RWPE2 (cell line): ENCODE results near the gene SLC25A48.

Experiments used
- ATAC-seq: fragments of 200-7000 bp; cut with Tn5 transposase; 3 replicates; pipeline ENCODE4 v1.9.1; 2021; ENCODE audit warnings: low read depth
- DNase-seq: peaks from one replicate; pipeline ENCODE4 v3.0.0-alpha.2; 2020; ENCODE audit warnings: low spot score
- H3K27ac ChIP-seq: fragments of 450-650 bp; 2 replicates; pipeline ENCODE4 v1.5.1; 2017; ENCODE audit warnings: mild to moderate bottlenecking; ENCODE audit not compliant: poor library complexity, severe bottlenecking
- H3K27me3 ChIP-seq: fragments of 250-450 bp; sonication (Bioruptor Pico); 2 replicates; pipeline ENCODE4 v1.5.1; 2021; ENCODE audit warnings: mild to moderate bottlenecking, moderate library complexity; ENCODE audit not compliant: insufficient read depth, poor library complexity, severe bottlenecking
- H3K36me3 ChIP-seq: fragments of 250-450 bp; sonication (Bioruptor Pico); 2 replicates; pipeline ENCODE4 v1.5.1; 2020; ENCODE audit warnings: low read depth, mild to moderate bottlenecking, moderate library complexity
- H3K4me1 ChIP-seq: fragments of 250-450 bp; sonication (Bioruptor Pico); 2 replicates; pipeline ENCODE4 v1.5.1; 2021; ENCODE audit warnings: mild to moderate bottlenecking, moderate library complexity; ENCODE audit not compliant: insufficient read depth, poor library complexity, severe bottlenecking
- H3K4me3 ChIP-seq: fragments of 250-450 bp; sonication (Bioruptor Pico); 2 replicates; pipeline ENCODE4 v1.5.1; 2021; ENCODE audit warnings: mild to moderate bottlenecking, moderate library complexity; ENCODE audit not compliant: severe bottlenecking
- H3K9me3 ChIP-seq: fragments of 250-450 bp; sonication (Bioruptor Pico); 2 replicates; pipeline ENCODE4 v1.5.1; 2021; ENCODE audit warnings: mild to moderate bottlenecking, moderate library complexity; ENCODE audit not compliant: severe bottlenecking
- TF ChIP-seq, protein P1 (sequence below): fragments of 450-650 bp; IDR thresholded peaks from one replicate; pipeline ENCODE4 v1.5.1; 2017; ENCODE audit warnings: mild to moderate bottlenecking, moderate library complexity; ENCODE audit not compliant: poor library complexity, severe bottlenecking

Gene SLC25A48

DNA sequence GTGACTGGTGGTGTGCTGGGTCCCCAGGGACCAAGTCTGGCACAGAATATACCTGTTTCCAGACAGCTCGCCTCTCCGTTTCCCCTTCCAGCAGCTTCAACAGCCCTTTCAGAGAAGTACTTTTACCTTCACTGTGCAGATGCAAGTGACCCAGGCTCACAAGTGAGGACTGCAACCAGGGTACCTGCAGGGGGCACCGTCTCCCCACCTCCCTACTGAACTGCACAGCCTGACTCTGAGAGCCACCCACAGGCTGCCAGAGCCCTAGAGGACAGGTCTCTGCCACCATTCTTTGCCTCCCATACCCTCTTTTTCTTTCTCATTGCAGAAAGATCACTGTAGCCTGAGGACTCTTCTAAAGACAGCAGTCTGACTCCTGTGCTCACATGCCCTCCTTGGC, 45.8 kb downstream of the SLC25A48 start:
- TF ChIP-seq, protein P1, sequence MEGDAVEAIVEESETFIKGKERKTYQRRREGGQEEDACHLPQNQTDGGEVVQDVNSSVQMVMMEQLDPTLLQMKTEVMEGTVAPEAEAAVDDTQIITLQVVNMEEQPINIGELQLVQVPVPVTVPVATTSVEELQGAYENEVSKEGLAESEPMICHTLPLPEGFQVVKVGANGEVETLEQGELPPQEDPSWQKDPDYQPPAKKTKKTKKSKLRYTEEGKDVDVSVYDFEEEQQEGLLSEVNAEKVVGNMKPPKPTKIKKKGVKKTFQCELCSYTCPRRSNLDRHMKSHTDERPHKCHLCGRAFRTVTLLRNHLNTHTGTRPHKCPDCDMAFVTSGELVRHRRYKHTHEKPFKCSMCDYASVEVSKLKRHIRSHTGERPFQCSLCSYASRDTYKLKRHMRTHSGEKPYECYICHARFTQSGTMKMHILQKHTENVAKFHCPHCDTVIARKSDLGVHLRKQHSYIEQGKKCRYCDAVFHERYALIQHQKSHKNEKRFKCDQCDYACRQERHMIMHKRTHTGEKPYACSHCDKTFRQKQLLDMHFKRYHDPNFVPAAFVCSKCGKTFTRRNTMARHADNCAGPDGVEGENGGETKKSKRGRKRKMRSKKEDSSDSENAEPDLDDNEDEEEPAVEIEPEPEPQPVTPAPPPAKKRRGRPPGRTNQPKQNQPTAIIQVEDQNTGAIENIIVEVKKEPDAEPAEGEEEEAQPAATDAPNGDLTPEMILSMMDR = peak; percentile 32
- Histone ChIP-seq H3K4me3 (no peak overlapping the region), H3K27ac (no peak overlapping the region), H3K4me1 (no peaks in the 10 kb centered on the region), H3K36me3 (no peaks in the 10 kb centered on the region), H3K9me3 (no peaks in the 10 kb centered on the region), H3K27me3 (peaks cover 8% of the 10 kb centered on the region)
- ATAC-seq = peak; percentile 48; the same call in 2 of the 3 replicates
- DNase-seq = no peak

DNA sequence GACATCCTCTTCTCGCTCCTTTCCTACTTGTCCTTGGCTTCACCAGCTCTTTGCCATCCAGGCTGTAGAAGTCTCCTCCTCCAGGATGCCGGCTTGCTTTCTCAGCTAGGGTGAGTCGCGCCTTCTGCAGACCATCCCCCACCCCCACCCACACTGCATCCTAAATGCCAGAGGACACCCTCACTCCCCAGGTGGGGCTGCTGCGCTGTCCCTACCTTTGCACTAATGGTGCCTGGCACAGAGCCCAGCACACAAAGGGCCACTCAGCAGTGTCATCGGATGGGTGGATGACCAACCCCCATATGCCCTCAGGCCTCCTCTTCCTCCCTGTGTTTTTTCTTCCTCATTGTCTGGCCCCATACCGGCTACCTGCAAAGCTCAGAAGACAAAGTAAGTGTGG, 46.3 kb downstream of the SLC25A48 start:
- Histone ChIP-seq H3K27ac (no peak overlapping the region), H3K27me3 (peaks cover 8% of the 10 kb centered on the region), H3K4me1 (no peaks in the 10 kb centered on the region), H3K9me3 (no peaks in the 10 kb centered on the region), H3K36me3 (no peaks in the 10 kb centered on the region), H3K4me3 (no peak overlapping the region)
- TF ChIP-seq, protein P1 = no peak
- no peak for DNase-seq
- ATAC-seq = peak; percentile 28

DNA sequence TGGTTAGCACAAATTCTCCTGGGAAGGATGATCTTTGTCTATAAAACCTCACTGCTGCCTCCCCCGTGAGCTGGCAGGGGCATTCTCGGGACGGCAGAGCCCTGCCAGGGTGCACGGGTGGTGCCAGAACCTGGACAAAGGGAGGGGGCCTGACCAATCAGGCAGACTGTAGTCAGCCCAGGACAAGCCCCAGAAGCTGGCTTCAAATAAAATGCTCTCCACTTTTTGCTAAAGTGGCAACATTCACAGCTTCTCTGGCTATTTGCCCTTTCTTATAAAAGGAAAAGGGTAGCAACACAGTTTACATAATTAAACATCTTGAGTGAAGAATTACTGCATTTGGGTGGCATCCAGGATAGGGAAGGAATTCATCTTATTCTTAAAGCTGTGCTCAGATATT, 46.8 kb downstream of the SLC25A48 start:
- ATAC-seq = peak; percentile 6; the same call in 1 of the 3 replicates

GRCh38 chr5:135881819-135882218, 47.4 kb downstream of the SLC25A48 start:
- DNase-seq = no peak
- Histone ChIP-seq H3K36me3 (no peaks in the 10 kb centered on the region), H3K27ac (no peak overlapping the region), H3K4me1 (no peaks in the 10 kb centered on the region), H3K9me3 (no peaks in the 10 kb centered on the region), H3K27me3 (peaks cover 8% of the 10 kb centered on the region), H3K4me3 (no peak overlapping the region)
- TF ChIP-seq, protein P1 = no peak
- no peak for ATAC-seq

More for the DNA sequence above, 46.8 kb downstream of the SLC25A48 start:
- H3K4me3 ChIP-seq = no peak overlapping the region
- peaks cover 8% of the 10 kb centered on the region for H3K27me3 ChIP-seq
- no peak overlapping the region for H3K27ac ChIP-seq
- TF ChIP-seq, protein P1 = no peak
- no peaks in the 10 kb centered on the region for H3K9me3 ChIP-seq
- no peak for DNase-seq
- H3K4me1 ChIP-seq = no peaks in the 10 kb centered on the region
- H3K36me3 ChIP-seq = no peaks in the 10 kb centered on the region

GRCh38 chr5:135883026-135883425, 48.6 kb downstream of the SLC25A48 start:
- Histone ChIP-seq H3K4me1 (no peaks in the 10 kb centered on the region), H3K27me3 (peaks cover 8% of the 10 kb centered on the region), H3K27ac (no peak overlapping the region), H3K9me3 (no peaks in the 10 kb centered on the region), H3K36me3 (no peaks in the 10 kb centered on the region), H3K4me3 (no peak overlapping the region)
- ATAC-seq (no peak), DNase-seq (no peak)
- TF ChIP-seq, protein P1 = no peak
